ENCODE data around the gene SLC39A9. TPM values are rescaled to one million over a fixed set of nuclear protein-coding genes. Genes with fewer than 3 reads are reported as not detected.

The SLC39A9 gene
- total RNA-seq, 1 experiment from 2014 or later, result 95.8 TPM

DNA sequence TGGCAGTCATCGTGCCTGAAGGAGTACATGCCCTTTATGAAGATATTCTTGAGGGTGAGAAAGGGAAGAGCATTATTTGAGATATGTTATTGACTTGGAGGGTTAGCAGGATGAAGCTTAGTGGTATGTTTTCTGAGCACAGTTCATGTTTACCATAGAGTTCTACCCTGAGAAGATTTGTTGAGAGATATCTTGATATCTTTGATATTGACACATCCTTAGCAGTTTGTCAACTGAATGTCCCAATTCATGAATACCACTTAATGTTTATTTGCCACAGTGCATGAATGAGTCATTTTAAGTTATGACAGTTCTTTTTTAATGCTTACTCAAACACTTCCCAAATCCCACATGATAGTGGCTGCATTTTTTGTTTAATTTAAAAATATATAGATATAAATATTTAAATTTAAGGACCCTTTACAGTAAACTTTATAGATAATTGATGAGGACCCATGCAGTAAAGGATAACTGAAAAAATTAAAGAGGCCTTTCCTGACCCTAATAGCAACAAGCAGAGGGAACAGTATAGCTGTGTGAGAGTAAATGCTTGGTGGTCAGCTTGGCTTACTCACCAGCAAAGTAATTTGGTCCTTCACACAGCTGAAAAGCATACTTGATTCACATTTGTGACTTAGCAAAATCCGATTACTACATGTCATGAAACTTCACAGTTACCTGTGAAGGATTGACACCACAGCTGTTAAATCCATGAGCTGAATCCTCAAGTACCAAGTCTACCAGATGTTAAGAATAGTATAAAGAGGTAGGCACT is 25.8 kb downstream of the SLC39A9 start:
- no peak for DNase-seq (ENCODE audit: low read depth)

DNA sequence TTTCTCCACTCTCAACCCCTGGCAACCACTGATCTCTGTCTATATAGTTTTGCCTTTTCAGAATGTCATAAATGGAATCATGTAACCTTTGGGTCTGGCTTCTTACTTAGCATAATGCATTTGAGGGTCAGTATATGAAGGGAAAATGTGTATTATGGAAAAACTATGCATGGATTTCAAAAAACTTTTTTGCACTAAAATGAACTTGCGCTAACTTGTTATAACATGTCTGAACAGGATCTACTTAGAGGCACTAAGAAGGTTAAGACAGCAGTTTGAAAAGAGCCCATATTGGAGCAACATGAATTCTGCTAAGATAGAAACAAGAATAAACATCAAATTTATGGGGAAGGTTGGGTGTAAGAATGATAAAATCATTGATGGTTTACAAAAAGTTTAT is 29.1 kb downstream of the SLC39A9 start:
- no peak for DNase-seq (ENCODE audit: low read depth)

DNA sequence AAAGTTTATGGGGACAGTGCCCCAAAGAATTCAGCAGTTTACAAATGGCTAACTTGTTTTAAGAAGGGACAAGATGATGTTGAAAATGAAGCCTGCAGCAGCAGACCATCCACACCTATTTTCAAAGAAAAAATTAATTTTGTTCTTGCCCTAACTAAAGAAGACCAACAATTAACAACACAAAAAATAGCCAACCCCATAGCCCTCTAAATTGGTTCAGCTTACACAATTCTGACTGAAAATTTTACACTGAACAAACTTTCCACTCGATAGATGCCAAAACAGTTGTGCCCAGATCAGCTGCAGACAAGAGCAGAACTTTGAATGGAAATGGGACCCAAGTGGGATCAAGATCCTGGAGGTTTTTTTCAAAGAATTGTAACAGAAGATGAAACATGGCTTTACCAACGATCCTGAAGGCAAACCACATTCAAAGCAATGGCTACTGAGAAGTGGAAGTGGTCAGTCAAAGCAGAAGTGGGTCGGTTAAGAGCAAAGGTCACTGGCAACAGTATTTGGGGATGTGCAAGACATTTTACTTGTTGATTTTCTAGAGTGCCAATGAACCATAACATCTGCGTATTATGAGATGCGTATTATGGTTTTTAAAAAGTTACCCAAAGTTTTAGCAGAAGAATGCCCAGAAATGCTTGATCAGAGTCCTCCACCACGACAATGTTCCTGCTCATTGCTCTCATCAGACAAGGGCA is 30.0 kb downstream of the SLC39A9 start:
- no peak for DNase-seq (ENCODE audit: low read depth)

DNA sequence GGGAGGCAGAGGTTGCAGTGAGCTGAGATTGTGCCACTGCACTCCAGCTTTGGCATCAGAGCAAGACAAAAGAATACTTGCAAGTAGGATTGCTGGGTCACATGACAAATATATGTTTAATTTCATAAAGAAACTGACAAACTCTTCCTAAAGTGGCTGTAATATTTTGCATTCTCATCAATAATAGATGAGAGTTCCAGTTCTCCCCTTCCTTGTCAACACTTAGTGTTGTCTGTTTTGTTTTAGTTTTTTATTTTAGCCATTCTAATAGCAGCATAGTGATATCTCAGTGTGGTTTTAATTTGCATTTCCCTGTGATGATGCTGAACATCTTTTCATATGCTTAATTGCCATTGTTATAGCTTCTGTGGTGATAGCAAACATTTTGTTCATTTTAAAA is 31.2 kb downstream of the SLC39A9 start:
- no peak for DNase-seq (ENCODE audit: low read depth)

DNA sequence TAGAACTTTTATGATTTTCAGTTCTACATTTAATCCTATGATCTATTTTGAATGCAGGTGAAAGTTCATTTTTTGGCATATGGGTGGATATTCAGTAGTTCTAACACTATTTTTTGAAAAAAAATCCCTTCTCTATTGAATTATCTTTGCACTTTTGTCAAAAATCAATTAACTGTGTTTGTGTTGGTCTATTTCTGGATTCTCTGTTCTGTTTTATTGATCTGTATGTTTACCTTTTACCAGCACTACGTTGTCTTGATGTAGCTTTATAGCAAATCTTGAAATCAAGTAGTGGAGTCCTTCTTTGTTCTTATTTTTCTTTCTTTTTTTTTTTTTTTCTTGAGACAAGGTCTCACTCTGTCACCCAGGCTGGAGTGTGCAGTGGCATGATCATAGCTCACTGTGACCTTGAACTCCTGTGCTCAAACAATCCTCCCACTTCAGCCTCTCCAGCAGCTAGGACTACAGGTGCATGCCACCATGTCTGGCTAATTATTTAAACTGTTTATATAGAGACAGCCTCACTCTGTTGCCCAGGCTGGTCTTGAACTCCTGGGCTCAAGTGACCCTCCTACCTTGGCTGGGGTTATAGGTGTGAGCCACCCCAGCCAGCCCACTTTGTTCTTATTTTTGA is 31.9 kb downstream of the SLC39A9 start:
- no peak for DNase-seq (ENCODE audit: low read depth)

DNA sequence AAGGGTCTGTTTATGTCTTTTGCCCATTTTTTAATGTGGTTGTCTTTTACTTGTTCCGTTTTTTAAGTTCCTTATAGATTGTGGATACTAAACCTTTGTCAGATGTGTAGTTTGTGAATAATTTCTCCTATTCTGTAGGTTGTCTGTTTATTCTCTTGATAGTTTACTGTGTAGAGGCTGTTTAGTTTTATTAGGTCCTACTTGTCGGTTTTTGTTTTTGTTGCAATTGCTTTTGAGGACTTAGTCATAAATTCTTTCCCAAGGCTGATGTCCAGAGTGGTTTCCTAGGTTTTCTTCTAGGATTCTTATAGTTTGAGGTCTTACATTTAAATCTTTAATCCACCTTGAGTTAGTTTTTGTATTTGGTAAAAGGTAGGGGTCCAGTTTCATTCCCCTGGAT is 33.9 kb downstream of the SLC39A9 start:
- DNase-seq (ENCODE audit: low read depth), result no peak

DNA sequence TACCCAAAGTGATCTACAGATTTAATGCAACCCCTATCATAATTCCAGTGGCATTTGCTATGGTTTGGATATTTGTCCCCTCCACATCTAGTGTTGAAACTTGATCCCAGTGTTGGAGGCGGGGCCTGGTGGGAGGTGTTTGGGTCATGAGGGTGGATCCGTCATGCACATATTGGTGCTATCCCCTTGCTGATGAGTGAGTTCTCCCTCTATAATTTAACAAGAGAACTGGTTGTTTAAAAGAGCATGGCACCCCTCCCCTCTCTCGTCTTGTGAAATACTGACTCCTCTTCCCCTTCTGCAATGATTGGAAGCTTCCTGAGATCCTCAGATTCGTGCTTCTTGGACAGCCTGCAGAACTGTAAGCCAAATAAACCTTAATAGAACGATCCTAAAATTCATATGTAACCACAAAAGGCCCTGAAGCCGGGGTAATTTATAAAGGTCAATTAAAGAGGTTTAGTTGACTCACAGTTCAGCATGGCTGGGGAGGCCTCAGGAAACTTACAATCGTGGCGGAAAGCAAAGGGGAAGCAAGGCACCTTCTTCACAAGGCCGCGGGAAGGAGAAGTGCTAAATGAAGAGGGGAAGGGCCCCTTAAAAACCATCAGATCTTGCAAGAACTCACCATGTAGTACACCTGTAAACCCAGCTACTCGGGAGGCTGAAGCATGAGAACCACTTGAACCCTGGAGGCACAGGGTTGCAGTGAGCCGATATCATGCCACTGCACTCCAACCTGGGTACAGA is 41.2 kb downstream of the SLC39A9 start:
- no peak for DNase-seq (ENCODE audit: low read depth)

DNA sequence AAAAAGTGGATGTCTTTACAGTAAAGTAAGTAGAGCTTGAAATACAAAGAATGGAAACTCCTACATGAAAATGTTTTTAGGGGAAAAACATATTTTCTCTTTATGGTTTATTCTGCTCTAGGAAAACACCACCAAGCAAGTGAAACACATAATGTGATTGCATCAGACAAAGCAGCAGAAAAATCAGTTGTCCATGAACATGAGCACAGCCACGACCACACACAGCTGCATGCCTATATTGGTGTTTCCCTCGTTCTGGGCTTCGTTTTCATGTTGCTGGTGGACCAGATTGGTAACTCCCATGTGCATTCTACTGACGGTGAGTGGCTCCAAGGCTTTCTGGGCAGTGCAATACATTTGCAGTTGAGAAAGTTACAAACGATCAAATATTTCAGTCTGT is 43.5 kb downstream of the SLC39A9 start:
- DNase-seq (ENCODE audit: low read depth), result no peak

DNA sequence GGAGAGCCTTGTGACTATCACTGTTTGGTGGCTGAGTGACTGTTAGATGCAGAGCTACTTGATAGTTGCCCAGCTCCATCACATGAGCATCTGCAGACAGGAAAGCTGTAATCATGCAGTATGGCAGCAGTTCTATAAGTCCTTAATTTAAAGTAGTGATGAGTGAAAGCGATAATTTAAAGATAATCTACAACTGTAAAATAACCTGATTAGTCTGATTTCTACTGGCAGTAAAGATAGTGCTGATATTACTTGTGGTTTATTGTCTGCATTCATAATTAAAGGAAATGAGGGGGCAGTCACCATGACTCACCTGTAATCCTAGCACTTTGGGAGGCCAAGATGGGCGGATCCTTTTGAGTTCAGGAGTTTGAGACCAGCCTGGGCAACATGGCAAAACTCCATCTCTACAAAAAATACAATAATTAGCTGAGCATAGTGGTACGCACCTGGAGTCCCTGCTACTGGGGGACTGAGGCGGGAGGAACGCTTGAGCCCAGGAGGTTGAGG is 44.9 kb downstream of the SLC39A9 start:
- DNase-seq (ENCODE audit: low read depth), result peak; percentile 66

DNA sequence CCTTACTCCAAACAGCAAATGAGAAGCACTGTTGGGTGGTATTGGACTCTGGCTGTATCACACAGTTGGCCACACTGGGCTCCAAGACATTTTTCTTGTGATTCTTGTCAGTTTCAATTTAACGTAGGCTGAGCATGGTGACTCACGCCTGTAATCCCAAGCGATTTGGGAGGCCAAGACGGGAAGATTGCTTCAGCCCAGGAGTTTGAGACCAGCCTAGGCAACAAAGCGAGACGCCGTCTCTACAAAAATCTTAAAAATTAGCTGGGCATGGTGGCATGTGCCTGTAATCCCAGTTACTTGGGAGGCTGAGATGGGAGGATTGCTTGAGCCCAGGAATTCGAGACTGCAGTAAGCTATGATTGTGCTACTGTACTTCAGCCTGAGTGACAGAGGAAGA is 50.7 kb downstream of the SLC39A9 start:
- DNase-seq (ENCODE audit: low read depth), result no peak

DNA sequence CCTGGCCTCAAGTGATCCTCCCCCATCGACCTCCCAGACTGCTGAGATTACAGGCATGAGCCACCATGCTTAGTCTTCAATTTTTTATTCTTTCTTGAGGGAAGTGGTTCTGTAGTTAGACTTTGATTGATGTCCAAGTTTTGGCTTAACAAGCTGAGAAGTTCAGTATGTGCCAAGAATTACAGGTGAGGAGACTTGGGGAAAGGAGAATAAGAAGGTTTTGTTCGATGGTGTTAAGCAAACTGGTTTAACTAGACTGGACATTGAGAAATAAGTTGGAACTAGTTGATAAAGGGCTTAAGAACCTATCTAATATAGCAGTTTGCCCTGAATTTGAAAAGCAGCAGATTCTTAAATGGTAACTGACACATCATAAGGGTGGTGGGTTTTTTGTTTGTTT is 53.4 kb downstream of the SLC39A9 start:
- DNase-seq (ENCODE audit: low read depth), result no peak

DNA sequence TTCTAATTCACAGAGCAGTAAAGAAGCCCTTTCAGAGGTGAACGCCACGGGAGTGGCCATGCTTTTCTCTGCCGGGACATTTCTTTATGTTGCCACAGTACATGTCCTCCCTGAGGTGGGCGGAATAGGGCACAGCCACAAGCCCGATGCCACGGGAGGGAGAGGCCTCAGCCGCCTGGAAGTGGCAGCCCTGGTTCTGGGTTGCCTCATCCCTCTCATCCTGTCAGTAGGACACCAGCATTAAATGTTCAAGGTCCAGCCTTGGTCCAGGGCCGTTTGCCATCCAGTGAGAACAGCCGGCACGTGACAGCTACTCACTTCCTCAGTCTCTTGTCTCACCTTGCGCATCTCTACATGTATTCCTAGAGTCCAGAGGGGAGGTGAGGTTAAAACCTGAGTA is 59.9 kb downstream of the SLC39A9 start:
- DNase-seq (ENCODE audit: low read depth), result no peak

DNA sequence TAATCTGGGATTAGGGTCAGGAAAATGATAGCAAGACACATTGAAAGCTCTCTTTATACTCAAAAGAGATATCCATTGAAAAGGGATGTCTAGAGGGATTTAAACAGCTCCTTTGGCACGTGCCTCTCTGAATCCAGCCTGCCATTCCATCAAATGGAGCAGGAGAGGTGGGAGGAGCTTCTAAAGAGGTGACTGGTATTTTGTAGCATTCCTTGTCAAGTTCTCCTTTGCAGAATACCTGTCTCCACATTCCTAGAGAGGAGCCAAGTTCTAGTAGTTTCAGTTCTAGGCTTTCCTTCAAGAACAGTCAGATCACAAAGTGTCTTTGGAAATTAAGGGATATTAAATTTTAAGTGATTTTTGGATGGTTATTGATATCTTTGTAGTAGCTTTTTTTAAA is 60.6 kb downstream of the SLC39A9 start:
- DNase-seq (ENCODE audit: low read depth), result no peak

DNA sequence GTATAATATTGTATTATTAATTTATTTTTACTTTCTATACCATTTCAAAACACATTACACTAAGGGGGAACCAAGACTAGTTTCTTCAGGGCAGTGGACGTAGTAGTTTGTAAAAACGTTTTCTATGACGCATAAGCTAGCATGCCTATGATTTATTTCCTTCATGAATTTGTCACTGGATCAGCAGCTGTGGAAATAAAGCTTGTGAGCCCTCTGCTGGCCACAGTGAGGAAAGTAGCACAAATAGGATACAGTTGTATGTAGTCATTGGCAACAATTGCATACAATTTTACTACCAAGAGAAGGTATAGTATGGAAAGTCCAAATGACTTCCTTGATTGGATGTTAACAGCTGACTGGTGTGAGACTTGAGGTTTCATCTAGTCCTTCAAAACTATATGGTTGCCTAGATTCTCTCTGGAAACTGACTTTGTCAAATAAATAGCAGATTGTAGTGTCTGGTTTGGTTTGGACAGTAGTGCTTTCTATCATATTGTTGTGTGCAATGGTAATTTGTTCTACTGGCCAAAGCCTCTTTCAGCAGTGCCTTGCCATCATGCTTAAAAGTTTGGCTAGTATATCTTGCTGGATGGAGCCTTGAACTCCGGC is 61.7 kb downstream of the SLC39A9 start:
- DNase-seq (ENCODE audit: low read depth), result peak; percentile 80

DNA sequence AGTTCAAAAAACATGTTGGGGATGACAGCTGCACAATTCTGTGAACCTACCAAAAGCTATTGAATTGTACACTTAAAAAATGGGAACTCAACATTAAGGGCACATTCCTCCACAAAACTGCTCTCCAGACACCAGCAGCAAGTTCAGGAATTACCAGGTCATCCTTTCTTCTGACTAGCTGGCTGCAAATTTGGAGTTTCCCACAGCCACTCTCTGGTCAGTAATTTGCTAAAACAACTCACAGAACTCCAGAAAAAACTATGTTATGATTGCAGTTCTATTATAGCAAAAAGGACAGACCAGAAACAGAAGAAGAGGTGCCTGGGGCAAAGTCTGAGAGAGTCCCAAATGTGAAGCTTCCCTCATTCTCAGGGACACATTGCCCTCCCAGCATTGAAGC is 65.9 kb downstream of the SLC39A9 start:
- peak; percentile 38 for DNase-seq (ENCODE audit: low read depth)

DNA sequence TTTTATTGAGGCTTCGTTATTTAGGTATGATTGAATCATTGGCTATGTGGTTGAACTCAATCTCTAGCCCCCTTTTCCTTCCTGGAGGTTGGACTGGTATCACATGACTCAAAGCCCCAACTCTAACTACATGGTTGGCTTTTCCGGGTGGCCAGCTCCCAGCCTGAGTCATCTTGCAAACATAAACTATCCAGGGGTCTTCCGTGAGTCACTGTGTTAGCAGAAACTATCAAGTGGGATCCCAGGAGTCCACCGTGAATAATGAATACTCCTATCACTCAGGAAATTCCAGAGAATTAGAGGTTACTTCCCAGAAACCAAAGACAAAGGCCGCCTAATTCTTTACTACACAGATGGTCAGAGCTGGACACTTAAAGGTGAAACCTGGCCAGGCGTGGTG is 66.3 kb downstream of the SLC39A9 start:
- peak; percentile 96 for DNase-seq (ENCODE audit: low read depth)

DNA sequence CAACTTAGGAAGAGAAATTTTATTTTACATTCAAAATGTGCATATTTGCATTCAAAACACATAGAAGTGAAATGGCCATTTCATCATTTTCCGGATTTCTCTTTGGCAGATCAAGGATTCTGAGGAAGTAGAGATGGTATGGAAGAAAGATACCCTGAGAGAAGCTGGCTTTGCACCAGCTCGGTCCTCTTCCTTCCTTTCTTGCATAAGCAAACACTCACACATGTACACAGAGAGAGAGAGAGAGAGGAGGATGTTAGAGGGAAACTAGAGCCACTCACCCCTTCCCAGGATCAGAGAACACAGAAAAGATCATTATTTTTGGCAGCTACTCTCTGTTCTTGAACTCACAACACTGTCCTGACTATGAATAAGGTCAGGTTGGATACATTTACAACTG is 70.5 kb downstream of the SLC39A9 start:
- no peak for DNase-seq (ENCODE audit: low read depth)

DNA sequence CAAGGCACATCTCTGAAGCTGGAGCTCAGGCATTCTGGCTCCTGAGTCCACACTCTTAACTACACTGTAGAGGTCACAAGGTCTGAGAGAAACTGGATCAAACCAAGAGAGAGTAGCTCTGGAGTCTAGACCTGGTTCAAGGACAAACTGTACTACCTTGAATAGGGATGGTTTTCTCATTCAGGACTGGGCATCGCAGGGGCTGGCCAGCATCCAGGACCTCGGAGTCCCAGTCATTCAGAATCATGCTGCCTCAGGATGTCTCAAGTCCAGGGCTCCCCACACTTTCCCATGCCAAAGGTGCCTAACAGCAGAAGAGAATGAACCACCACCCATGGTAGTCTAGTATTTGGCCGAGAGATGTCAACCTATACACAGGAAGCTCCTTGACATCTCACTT is 72.9 kb downstream of the SLC39A9 start:
- DNase-seq (ENCODE audit: low read depth), result no peak

DNA sequence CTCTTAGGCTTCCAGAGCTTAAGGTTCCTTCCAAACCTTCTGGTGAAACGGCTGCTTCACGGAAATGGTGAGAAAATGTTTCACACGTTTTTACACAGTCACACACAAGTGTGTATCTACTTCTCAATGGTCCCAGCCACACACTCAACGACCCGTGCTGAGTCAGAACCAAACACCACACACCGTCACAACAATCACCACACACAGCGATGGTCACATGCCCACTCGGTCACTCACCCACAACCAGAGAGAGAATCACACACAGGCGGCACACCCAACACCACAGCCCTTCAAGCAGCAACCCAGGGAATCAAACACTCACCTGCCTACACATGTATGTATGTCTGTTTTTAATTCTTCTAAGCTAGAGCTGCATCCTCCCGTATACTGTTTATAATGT is 73.4 kb downstream of the SLC39A9 start:
- peak; percentile 46 for DNase-seq (ENCODE audit: low read depth)

DNA sequence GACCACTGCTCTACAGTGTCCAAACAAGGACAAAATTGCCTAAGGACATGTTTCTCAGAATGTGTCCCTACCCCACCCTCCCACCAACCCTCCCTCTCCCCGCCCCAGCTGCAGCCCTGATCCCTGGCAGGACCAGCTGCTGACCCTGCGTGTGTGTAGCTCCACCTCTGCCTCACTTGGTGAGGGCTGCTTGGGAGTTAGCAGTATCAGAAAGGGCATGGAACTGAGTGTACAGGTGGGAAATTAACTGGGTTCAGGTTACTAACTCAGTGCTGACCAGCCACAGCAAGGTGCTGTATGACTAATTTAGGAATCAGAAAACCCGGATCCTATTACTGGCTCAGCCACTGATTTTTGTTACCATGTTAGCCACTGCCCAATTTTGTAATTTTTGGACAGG is 74.8 kb downstream of the SLC39A9 start:
- DNase-seq (ENCODE audit: low read depth), result no peak

DNA sequence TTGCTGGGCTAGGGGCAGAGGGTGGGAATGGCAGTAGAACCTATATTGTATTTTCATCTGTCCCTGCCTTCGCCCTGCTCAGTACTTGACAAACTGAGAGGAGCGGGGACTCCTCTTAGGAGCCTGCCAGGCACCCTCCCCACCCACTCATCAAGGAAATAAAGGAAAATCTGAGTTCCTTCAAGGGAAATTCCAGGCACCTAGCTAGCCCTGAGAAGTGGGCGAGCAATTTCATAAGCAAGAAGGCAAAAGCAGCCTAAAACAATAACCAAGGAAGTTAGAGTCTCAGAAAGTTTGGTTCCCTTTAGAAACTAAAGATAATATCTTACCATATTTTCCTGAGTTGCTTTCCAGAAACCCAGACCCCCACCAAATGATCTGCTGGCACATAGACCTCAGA is 75.5 kb downstream of the SLC39A9 start:
- no peak for DNase-seq (ENCODE audit: low read depth)
